Limb (tissue), 2 donors: ENCODE results near the gene SH3RF1.
A peak's percentile ranks its signal among the peaks of the same experiment; 100 is the strongest.

ENCODE experiments used
- DNase-seq, 2 donors: peaks; one replicate each; pipeline ENCODE4 v3.0.0-alpha.2; 2016; ENCODE audit errors: extremely low spot score in 2 of 2

SH3RF1 gene

GRCh38 chr4:169109035-169109675 is 161.6 kb downstream of the SH3RF1 start:
- DNase-seq: no peak

- no peak for DNase-seq
These were observed 162.5 kb downstream of the SH3RF1 start for GRCh38 chr4:169108303-169108702.

- DNase-seq: no peak
These were observed 163.2 kb downstream of the SH3RF1 start for GRCh38 chr4:169107528-169107927.

GRCh38 chr4:169106696-169107229 is 164.0 kb downstream of the SH3RF1 start:
- DNase-seq: no peak

- DNase-seq: no peak
These were observed 165.1 kb downstream of the SH3RF1 start for GRCh38 chr4:169105620-169106019.

GRCh38 chr4:169103966-169104412 is 166.8 kb downstream of the SH3RF1 start:
- no peak for DNase-seq

- no peak for DNase-seq
These were observed 168.7 kb downstream of the SH3RF1 start for GRCh38 chr4:169102026-169102425.

- DNase-seq: no peak
These were observed 170.1 kb downstream of the SH3RF1 start for GRCh38 chr4:169100670-169101101.

GRCh38 chr4:169099771-169100180 is 171.0 kb downstream of the SH3RF1 start:
- peak; percentile 49 to 86 for DNase-seq

GRCh38 chr4:169098969-169099690 is 171.6 kb downstream of the SH3RF1 start:
- no peak for DNase-seq

GRCh38 chr4:169098532-169098931 is 172.2 kb downstream of the SH3RF1 start:
- no peak for DNase-seq

GRCh38 chr4:169098054-169098497 is 172.7 kb downstream of the SH3RF1 start:
- no peak for DNase-seq

- no peak for DNase-seq
These were observed 174.5 kb downstream of the SH3RF1 start for GRCh38 chr4:169096221-169096620.

GRCh38 chr4:169094656-169095231 is 176.0 kb downstream of the SH3RF1 start:
- no peak for DNase-seq

- DNase-seq: no peak
These were observed 177.8 kb downstream of the SH3RF1 start for GRCh38 chr4:169092889-169093522.

GRCh38 chr4:169090484-169091215 is 180.1 kb downstream of the SH3RF1 start:
- DNase-seq: no peak

GRCh38 chr4:169089004-169089403 is 181.8 kb downstream of the SH3RF1 start:
- DNase-seq: no peak

- DNase-seq: no peak
These were observed 185.8 kb downstream of the SH3RF1 start for GRCh38 chr4:169084954-169085353.

- peak; percentile 60 to 77 for DNase-seq
These were observed 189.8 kb downstream of the SH3RF1 start for GRCh38 chr4:169080981-169081380.

- DNase-seq: peak; percentile 47 to 87
These were observed 190.6 kb downstream of the SH3RF1 start for GRCh38 chr4:169079942-169080827.
